ENCODE results near the gene PSMB8. TPM values are rescaled to one million over a fixed set of nuclear protein-coding genes. Genes with fewer than 3 reads are reported as not detected.

The PSMB8 gene
- total RNA-seq = 5.8 TPM

DNA sequence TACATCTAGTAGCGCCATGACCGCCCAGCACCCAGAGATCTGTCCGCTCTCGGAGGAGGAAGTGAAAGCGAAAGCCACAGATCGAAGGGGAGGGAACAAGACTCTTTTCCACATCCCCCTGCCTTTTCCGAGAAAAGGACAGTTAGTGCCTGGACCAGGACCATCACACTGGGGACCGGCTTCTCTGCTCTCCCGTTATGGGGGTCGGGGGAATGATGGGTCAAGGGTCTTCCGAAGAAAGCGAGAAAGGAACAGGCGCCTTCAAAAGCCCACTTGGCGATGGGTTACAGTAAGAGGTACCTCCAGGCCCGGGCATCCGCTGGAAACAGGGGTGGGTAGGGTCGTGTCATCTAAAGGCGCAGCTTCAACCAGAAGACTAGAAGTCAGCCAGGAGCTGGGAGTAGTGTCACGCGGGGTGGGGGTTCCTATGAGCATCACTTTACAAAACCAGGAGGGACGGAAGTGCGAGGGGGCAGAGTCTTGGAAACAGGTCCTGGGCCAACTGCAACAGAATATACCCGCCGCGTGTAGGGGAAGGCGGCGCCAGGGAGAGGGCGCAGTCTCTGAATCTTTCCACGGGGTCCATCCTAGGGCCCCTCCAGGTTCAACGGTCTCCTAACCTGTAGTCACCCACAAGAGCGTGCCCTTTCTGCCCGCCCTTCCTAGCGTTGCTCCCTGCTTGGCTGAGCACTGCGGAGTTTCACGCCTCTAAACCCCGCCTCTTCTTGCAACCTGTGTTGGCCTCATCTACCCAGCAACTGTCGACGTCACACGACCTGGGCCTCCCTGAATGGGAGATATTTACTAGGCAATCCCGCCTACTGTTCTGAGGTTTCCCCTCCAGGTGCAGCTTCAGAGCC lies at the start of gene PSMB8:
Gene PSMB8, minus strand, starts transcription at position 69 of the 860 bp plus-strand sequence. Its CDS starts 51 bp downstream, at position 18.

DNA sequence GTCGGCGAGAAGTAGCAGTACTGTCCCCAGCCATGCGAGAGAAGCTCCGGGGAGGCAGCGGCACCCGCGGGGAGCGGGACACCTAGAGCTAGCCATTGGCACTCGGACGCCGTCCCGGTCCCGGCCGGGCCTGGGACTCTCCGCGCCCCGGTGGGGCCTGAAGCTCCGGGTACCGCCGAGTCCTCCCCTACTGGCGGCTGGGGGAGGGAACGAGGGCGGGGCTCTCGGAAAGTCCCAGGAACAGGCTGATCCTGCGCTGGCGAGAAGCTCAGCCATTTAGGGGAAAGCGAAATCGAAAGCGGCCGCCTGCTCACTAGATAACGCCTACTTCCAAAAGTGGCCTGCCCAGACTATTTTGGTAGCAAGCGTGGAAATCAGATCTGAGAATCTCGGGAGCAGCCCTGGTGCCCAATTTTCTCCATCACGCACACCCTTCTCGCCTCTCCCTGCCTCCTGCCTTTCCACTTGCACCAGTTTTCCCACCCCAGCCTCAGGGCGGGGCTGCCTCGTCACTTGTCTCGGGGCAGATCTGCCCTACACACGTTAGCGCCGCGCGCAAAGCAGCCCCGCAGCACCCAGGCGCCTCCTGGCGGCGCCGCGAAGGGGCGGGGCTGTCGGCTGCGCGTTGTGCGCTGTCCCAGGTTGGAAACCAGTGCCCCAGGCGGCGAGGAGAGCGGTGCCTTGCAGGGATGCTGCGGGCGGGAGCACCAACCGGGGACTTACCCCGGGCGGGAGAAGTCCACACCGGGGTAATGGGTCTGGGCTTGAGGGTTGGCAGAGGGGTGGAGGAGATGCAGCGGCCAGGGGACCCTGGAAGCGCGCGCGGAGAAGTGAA lies 9.9 kb upstream of the PSMB8 start, which contains the start of the genes PSMB9 and TAP1:
Gene PSMB9, plus strand, starts transcription at position 652 of the 835 bp plus-strand sequence. Its CDS starts 38 bp downstream, at position 690.
Gene TAP1, minus strand, starts transcription at position 164 of the 835 bp plus-strand sequence. Its CDS starts 68 bp downstream, at position 96.

DNA sequence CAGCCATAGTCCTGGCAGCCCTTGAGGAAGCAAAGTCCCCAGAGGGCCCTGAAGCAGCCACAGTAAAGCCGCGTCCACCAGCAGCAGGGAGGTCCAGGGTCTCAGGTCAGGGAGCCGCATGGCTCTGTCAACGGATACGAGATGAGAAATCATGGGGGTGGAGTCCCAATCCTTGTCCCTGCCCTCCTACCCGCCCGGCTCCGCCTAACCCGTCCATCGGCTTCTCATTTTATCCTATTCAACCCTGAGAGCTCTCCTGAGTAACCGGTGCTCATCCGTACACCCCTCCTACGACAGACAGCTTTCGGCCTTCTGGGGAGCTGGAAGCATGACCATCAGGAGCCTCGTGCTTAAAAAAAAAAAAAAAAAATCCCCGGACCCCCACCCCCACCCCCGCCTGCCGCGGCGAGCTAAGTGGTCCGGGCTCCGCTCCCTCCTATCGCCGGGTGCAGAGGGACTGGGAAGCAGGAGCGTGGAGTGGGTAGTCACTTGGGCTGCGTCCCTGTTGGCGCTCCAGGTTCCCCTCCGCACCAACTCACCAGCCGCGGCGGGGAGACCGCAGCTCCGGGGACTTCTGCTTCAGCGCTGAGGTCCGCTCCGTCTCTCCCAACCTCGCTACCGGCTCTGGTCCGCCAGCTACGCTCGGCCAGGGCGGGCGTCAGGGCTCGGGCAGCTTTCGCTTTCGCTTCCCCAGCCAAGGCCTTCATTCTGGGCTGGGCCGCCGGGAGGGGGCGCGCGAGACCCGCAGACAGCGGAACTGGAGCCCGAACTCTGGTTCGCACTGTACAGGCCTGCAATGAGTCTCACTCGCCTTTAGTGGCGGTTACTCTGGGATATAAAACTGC lies 5.5 kb downstream of the PSMB8 start, which contains the start of gene TAP2:
Gene TAP2, minus strand, starts transcription at position 626 of the 845 bp plus-strand sequence. Its CDS starts 506 bp downstream, at position 120.

GRCh38 chr6:32816746-32817204 lies 27.1 kb downstream of the PSMB8 start, which contains the start of gene HLA-DOB:
Gene HLA-DOB, minus strand, starts transcription at chr6:32817002. Its CDS starts 51 bp downstream, at chr6:32816951.

Other genes starting within 250 kb of the PSMB8 start
- gene HLA-DQA1, start 206.6 kb downstream of the PSMB8 start, total RNA-seq = 0.92 TPM
- gene HLA-DQB1, start 177.4 kb downstream of the PSMB8 start, total RNA-seq = 4.4 TPM
- not detected for gene HLA-DQA2, start 102.7 kb downstream of the PSMB8 start, total RNA-seq
- not detected for gene HLA-DQB2, start 80.5 kb downstream of the PSMB8 start, total RNA-seq
- gene HLA-DOB, start 27.0 kb downstream of the PSMB8 start, total RNA-seq = not detected
- 6.5 TPM for gene TAP2, start 5.3 kb downstream of the PSMB8 start, total RNA-seq
- gene TAP1, start 9.7 kb upstream of the PSMB8 start, total RNA-seq = 8.3 TPM
- gene PSMB9, start 10.1 kb upstream of the PSMB8 start, total RNA-seq = 3.2 TPM
- 2.3 TPM for gene HLA-DMB, start 97.0 kb upstream of the PSMB8 start, total RNA-seq
- 0.46 TPM for gene HLA-DMA, start 109.0 kb upstream of the PSMB8 start, total RNA-seq
- gene BRD2, start 124.5 kb upstream of the PSMB8 start, total RNA-seq = 87.0 TPM
- 1.2 TPM for gene HLA-DOA, start 165.5 kb upstream of the PSMB8 start, total RNA-seq
- gene HLA-DPA1, start 229.6 kb upstream of the PSMB8 start, total RNA-seq = 2.1 TPM
- gene HLA-DPB1, start 231.9 kb upstream of the PSMB8 start, total RNA-seq = 8.3 TPM